ENCODE data around the gene DOCK2.

GRCh38 chr5:169997798-169998197, 360.7 kb downstream of the DOCK2 start:
- TF ChIP-seq POLR2A (IDR thresholded peaks at IDR 0.05): no peak
- no peak for TF ChIP-seq CTCF (IDR thresholded peaks at IDR 0.05)
- TF ChIP-seq EP300 (IDR thresholded peaks at IDR 0.05): peak in 1 of 4 donors; percentile 30

All from upper lobe of left lung (tissue), 4 donors.